ENCODE results near the gene JARID2. TPM values are rescaled to one million over a fixed set of nuclear protein-coding genes. Genes with fewer than 3 reads are reported as not detected.

The JARID2 gene
- total and polyA plus RNA-seq, 10 of the 15 experiments (the other 5 are each of a cell fraction or from before 2014, with no cell fraction given): 4.2 to 21.6 (median 11.7) TPM

DNA sequence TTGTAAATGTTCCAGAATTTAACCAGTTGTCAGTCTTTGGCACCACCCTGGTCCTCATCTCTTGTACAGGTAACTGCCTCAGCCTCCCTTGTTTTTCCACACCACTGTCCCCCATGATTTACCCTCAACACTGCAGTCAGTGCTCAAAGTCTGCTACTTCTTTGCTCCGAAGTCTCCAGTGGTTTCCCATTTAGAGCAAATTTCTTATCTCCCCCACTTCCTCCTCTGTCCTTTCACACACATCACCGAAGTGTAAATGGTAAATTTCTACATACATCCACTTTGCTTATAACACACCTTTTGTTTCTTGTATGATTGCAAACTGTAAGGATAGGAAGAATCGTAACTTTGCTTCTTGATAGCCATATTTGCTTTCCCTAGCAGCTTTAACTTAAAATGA lies 115.3 kb downstream of the JARID2 start:
- DNase-seq (ENCODE audit: low read depth, low spot score) (no peak), ATAC-seq (no peak), FAIRE-seq (no peak)
- Histone ChIP-seq H3K4me2 (ENCODE audit: control insufficient read depth, insufficient read depth) (no peak overlapping the region), H3K79me2 (ENCODE audit: control insufficient read depth, insufficient read depth, low read length) (peaks cover 98% of the 10 kb centered on the region), H3K4me1 (ENCODE audit: control insufficient read depth, insufficient read depth, low read length) (peaks cover 83% of the 10 kb centered on the region), H2AFZ (ENCODE audit: control insufficient read depth, low read depth, low read length) (no peak overlapping the region), H4K20me1 (ENCODE audit: control insufficient read depth, insufficient read depth) (no peaks in the 10 kb centered on the region), H3K27me3 (replicated peaks in 1 of 2; ENCODE audit: control insufficient read depth in 2 of 2, insufficient read depth in 2 of 2, low read length in 1 of 2) (no peaks in the 10 kb centered on the region), H3K9ac (ENCODE audit: control insufficient read depth, insufficient read depth, low read length) (no peak overlapping the region), H3K9me3 (replicated peaks; ENCODE audit: control insufficient read depth, insufficient read depth, low read length) (no peaks in the 10 kb centered on the region), H3K36me3 (ENCODE audit: control insufficient read depth in 2 of 2, insufficient read depth in 2 of 2, low read length in 1 of 2) (peaks cover 0 to 3% of the 10 kb centered on the region in 2 experiments; a peak in 1 of 4 replicates), H3K4me3 (no peak overlapping the region), H3K27ac (ENCODE audit: control insufficient read depth, insufficient read depth) (peak overlapping the region; percentile 55)
- in situ Hi-C loops (cut with MboI): no loop called here
- intact Hi-C loops (cut with micrococcal nuclease; ENCODE audit: unreplicated experiment): no loop called here
- BruUV-seq (replicated peaks): no TSS peak
- ChIA-PET CTCF (interaction anchor here (0.6 to 1.3 kb wide), 4 partner anchors 9 to 96 kb away, joined by 3 to 4 read pairs (median 4); no protein-coding TSS in a partner anchor), RAD21 (ENCODE audit: unreplicated experiment) (interaction anchor here (0.7 to 1.8 kb wide), 7 partner anchors 20 to 38 kb away, joined by 3 to 5 read pairs (median 4); no protein-coding TSS in a partner anchor), POLR2A (interaction anchor here (0.7 to 0.9 kb wide), 2 partner anchors 10 to 18 kb away, joined by 7 to 9 read pairs; no protein-coding TSS in a partner anchor), SMC1A (ENCODE audit: uncharacterized antibody, unreplicated experiment) (interaction anchor here (0.6 to 6.8 kb wide), 5 partner anchors 14 to 49 kb away, joined by 3 to 85 read pairs (median 5); no protein-coding TSS in a partner anchor)
- 78% methylated on average over 3 of the region's 3 CpGs for WGBS (ENCODE audit: insufficient coverage, insufficient replicate concordance, low lambda C conversion rate, missing lambda C conversion rate)
- no peak for TF ChIP-seq POU2F2 (IDR thresholded peaks at IDR 0.05; ENCODE audit: borderline replicate concordance, low read depth, low read length)
- TF ChIP-seq, protein P1, sequence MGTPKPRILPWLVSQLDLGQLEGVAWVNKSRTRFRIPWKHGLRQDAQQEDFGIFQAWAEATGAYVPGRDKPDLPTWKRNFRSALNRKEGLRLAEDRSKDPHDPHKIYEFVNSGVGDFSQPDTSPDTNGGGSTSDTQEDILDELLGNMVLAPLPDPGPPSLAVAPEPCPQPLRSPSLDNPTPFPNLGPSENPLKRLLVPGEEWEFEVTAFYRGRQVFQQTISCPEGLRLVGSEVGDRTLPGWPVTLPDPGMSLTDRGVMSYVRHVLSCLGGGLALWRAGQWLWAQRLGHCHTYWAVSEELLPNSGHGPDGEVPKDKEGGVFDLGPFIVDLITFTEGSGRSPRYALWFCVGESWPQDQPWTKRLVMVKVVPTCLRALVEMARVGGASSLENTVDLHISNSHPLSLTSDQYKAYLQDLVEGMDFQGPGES (IDR thresholded peaks at IDR 0.05): no peak
- TF ChIP-seq RAD21 (IDR thresholded peaks at IDR 0.05; ENCODE audit: insufficient read depth, low read depth, low read length): no peak
- TF ChIP-seq CREM (IDR thresholded peaks at IDR 0.05; ENCODE audit: low read depth): no peak
- TF ChIP-seq STAT1 (conservative IDR thresholded peaks at IDR 0.05): no peak
- no peak for TF ChIP-seq EP300 (IDR thresholded peaks at IDR 0.05; ENCODE audit: borderline replicate concordance in 1 of 2, control insufficient read depth in 1 of 2, low read depth in 2 of 2, low read length in 2 of 2)
- TF ChIP-seq EED (IDR thresholded peaks at IDR 0.05; ENCODE audit: low read depth): no peak
- TF ChIP-seq FOS (IDR thresholded peaks at IDR 0.05; ENCODE audit: borderline replicate concordance, extremely low read depth, insufficient read length): no peak
- no peak for TF ChIP-seq BACH1 (IDR thresholded peaks at IDR 0.05; ENCODE audit: borderline replicate concordance)
- no peak for TF ChIP-seq YY1 (IDR thresholded peaks at IDR 0.05; ENCODE audit: low read depth, low read length)
- TF ChIP-seq, protein P2, sequence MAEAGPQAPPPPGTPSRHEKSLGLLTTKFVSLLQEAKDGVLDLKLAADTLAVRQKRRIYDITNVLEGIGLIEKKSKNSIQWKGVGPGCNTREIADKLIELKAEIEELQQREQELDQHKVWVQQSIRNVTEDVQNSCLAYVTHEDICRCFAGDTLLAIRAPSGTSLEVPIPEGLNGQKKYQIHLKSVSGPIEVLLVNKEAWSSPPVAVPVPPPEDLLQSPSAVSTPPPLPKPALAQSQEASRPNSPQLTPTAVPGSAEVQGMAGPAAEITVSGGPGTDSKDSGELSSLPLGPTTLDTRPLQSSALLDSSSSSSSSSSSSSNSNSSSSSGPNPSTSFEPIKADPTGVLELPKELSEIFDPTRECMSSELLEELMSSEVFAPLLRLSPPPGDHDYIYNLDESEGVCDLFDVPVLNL (IDR thresholded peaks at IDR 0.05; ENCODE audit: low read depth, low read length): no peak
- no peak for TF ChIP-seq ATF7 (IDR thresholded peaks at IDR 0.05; ENCODE audit: low read depth)
- TF ChIP-seq, protein P3, sequence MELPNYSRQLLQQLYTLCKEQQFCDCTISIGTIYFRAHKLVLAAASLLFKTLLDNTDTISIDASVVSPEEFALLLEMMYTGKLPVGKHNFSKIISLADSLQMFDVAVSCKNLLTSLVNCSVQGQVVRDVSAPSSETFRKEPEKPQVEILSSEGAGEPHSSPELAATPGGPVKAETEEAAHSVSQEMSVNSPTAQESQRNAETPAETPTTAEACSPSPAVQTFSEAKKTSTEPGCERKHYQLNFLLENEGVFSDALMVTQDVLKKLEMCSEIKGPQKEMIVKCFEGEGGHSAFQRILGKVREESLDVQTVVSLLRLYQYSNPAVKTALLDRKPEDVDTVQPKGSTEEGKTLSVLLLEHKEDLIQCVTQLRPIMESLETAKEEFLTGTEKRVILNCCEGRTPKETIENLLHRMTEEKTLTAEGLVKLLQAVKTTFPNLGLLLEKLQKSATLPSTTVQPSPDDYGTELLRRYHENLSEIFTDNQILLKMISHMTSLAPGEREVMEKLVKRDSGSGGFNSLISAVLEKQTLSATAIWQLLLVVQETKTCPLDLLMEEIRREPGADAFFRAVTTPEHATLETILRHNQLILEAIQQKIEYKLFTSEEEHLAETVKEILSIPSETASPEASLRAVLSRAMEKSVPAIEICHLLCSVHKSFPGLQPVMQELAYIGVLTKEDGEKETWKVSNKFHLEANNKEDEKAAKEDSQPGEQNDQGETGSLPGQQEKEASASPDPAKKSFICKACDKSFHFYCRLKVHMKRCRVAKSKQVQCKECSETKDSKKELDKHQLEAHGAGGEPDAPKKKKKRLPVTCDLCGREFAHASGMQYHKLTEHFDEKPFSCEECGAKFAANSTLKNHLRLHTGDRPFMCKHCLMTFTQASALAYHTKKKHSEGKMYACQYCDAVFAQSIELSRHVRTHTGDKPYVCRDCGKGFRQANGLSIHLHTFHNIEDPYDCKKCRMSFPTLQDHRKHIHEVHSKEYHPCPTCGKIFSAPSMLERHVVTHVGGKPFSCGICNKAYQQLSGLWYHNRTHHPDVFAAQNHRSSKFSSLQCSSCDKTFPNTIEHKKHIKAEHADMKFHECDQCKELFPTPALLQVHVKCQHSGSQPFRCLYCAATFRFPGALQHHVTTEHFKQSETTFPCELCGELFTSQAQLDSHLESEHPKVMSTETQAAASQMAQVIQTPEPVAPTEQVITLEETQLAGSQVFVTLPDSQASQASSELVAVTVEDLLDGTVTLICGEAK (IDR thresholded peaks at IDR 0.05; ENCODE audit: borderline replicate concordance): no peak
- TF ChIP-seq, protein P4, sequence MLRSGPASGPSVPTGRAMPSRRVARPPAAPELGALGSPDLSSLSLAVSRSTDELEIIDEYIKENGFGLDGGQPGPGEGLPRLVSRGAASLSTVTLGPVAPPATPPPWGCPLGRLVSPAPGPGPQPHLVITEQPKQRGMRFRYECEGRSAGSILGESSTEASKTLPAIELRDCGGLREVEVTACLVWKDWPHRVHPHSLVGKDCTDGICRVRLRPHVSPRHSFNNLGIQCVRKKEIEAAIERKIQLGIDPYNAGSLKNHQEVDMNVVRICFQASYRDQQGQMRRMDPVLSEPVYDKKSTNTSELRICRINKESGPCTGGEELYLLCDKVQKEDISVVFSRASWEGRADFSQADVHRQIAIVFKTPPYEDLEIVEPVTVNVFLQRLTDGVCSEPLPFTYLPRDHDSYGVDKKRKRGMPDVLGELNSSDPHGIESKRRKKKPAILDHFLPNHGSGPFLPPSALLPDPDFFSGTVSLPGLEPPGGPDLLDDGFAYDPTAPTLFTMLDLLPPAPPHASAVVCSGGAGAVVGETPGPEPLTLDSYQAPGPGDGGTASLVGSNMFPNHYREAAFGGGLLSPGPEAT (IDR thresholded peaks at IDR 0.05; ENCODE audit: low read depth): no peak
- TF ChIP-seq FOXM1 (IDR thresholded peaks at IDR 0.05; ENCODE audit: low read depth, low read length): no peak
- TF ChIP-seq CBX3 (IDR thresholded peaks at IDR 0.05; ENCODE audit: borderline replicate concordance, low read depth): no peak
- no peak for TF ChIP-seq SIX5 (IDR thresholded peaks at IDR 0.05; ENCODE audit: low read depth, low read length, severe bottlenecking)
